Large intestine (tissue), 12 donors: ENCODE results near the gene BOD1L2. TPM values are rescaled to one million over a fixed set of nuclear protein-coding genes. Genes with fewer than 3 reads are reported as not detected.

Experiments
- DNase-seq, 2 donors: peaks; one replicate each; pipeline versions ENCODE4 v3.0.0 to v3.0.0-alpha.2; 2013
- H3K27ac ChIP-seq: one replicate; pipeline ENCODE4 v1.5.1; 2013; ENCODE audit warnings: low read length
- H3K27me3 ChIP-seq: 2 replicates; pipeline ENCODE4 v1.6.1; 2013; ENCODE audit warnings: low read length; ENCODE audit not compliant: control insufficient read depth, insufficient read depth
- H3K36me3 ChIP-seq: 2 replicates; pipeline ENCODE4 v1.6.1; 2013; ENCODE audit warnings: low read length; ENCODE audit not compliant: control insufficient read depth, insufficient read depth
- H3K4me1 ChIP-seq: one replicate; pipeline ENCODE4 v1.6.1; 2013; ENCODE audit warnings: low read length; ENCODE audit not compliant: control insufficient read depth, insufficient read depth
- H3K4me3 ChIP-seq: one replicate; pipeline ENCODE4 v1.5.1; 2013; ENCODE audit warnings: low read length
- H3K9me3 ChIP-seq: one replicate; pipeline ENCODE4 v1.6.1; 2013; ENCODE audit warnings: mild to moderate bottlenecking, low read depth, low read length, moderate library complexity; ENCODE audit not compliant: control insufficient read depth
- WGBS: methylation state at CpG from one replicate; pipeline ENCODE4 v1.1.5; 2013; ENCODE audit warnings: low lambda C conversion rate; ENCODE audit not compliant: insufficient coverage; 5-methylcytosine and 5-hydroxymethylcytosine counted together
- long read RNA-seq, 11 donors: transcript quantifications; one replicate each; lab custom pipeline, GENCODE V29; 2026
- polyA plus RNA-seq: library from polyadenylated mRNA; unstranded; fragments of 120-200 nt; gene quantifications from one replicate; pipeline ENCODE4 v1.2.1, GENCODE V29; 2013

BOD1L2 gene
- not detected for polyA plus RNA-seq
- long read RNA-seq, donor 1: 0 reads
- long read RNA-seq, donor 2: 0 reads
- long read RNA-seq, donor 3: 0 reads
- long read RNA-seq, donor 4: 0 reads
- long read RNA-seq, donor 5: 0 reads
- long read RNA-seq, donor 6: 0 reads
- long read RNA-seq, donor 7: 0 reads
- long read RNA-seq, donor 8: 0 reads
- long read RNA-seq, donor 9: 0 reads
- long read RNA-seq, donor 10: 0 reads
- long read RNA-seq, donor 11: 0 reads

DNA sequence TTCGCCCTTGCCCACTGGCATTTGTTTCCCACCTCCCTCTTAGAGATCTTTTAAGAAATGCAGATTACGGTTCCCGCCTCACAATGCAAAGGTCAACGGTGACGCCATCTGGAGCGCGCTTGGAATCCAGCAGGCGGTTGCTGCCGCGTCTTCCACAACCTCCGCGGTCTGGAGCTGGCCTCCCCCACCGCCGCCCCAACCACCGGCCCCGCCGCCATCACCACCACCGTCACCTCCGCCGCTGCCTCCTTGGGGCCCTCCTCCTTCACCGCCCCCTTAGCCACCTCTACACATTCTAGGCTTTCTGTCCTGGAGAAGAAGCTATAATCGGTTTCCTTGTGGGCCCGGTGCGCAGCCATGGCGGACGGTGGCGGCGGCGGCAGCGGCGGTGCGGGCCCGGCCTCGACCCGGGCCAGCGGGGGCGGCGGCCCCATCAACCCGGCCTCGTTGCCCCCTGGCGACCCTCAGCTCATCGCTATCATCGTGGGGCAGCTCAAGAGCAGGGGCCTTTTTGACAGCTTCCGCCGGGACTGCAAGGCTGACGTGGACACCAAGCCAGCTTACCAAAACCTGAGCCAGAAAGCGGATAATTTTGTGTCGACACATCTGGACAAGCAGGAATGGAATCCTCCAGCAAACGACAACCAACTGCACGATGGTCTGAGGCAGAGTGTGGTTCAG is at the start of gene BOD1L2:
BOD1L2 (plus strand) TSS at position 132 of the 681 bp plus-strand sequence; CDS start at position 358, 226 bp downstream.
- Histone ChIP-seq H3K9me3 (peaks cover 3% of the 10 kb centered on the region), H3K36me3 (no peaks in the 10 kb centered on the region), H3K27ac (no peak within 1 kb of the TSS), H3K27me3 (no peaks in the 10 kb centered on the region), H3K4me3 (no peak within 1 kb of the TSS), H3K4me1 (peaks cover 16% of the 10 kb centered on the region)
- WGBS: 89% methylated on average over 3 of the region's 50 CpGs
- DNase-seq: no peak

DNA sequence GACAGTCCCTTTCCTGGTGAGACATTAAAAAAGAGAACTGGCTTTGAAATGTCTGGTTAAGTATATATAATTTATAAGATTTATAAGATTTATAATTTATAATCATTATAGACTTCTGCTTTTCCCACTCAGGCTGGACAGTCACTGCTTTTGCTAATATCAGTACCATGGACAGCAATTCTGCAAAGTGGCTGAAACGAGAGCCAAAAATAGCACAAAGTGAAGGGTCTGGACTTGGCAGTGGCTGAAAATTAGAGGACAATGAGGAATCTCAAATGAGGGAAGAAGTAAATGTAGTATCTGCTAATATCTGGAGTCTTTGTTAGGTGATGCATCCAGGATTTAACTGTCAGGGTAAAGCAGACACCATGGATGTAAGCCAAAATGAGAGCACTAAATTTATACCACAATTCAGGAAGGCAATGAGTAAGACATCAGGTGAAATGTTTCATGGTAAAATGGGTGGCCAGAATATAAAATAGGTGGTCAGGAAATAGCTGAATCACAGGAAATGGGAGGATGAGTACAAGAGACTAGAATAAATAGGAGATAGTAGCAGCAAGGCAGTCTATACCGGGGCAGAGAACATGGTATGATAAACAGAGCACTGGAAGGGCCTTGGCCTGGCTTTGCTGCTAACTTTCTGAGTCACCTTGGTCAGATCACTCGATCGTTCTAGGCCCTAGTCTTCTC is 39.6 kb upstream of the BOD1L2 start:
- H3K36me3 ChIP-seq: no peaks in the 10 kb centered on the region
- H3K27ac ChIP-seq: no peak overlapping the region
- H3K4me1 ChIP-seq: no peaks in the 10 kb centered on the region
- H3K9me3 ChIP-seq: no peaks in the 10 kb centered on the region
- peaks cover 2% of the 10 kb centered on the region for H3K27me3 ChIP-seq
- peak in 1 of 2 donors; percentile 27 for DNase-seq
- 0% methylated on average over 1 of the region's 4 CpGs for WGBS
- H3K4me3 ChIP-seq: no peak overlapping the region

GRCh38 chr18:57110290-57110689 is 36.6 kb upstream of the BOD1L2 start:
- no CpG with 5 or more reads among the region's 4 CpGs for WGBS
- H3K9me3 ChIP-seq: no peaks in the 10 kb centered on the region
- no peak overlapping the region for H3K27ac ChIP-seq
- peaks cover 2% of the 10 kb centered on the region for H3K27me3 ChIP-seq
- no peak overlapping the region for H3K4me3 ChIP-seq
- no peaks in the 10 kb centered on the region for H3K4me1 ChIP-seq
- H3K36me3 ChIP-seq: no peaks in the 10 kb centered on the region
- DNase-seq: no peak

DNA sequence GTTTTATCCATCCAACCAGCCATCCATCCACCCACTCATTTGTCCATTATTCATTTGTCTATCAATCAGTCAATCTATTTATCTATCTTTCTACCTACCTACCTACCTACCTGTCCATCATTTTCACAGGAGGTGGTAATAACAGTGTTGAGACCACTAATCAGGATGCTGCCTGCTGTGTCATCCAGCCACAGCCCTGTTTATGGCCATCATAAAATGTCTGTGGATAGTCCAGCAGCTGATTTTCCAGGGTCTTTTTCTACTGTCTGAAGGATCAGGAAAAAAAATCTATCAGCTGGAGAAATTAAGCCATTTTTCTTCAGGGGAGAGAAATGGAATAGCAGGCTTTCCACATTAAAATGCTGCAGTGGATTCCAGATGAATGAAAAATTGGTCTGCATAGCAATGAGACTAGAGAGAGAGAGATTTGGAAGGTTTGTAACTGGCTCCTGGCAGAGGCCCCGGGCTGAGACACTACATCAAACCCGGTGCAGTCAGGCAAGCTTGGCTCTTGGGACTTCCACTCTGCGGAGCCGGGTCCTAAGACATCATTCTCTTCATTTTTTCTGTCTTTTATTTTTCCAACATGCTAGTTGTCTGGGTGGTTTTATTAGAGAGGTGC is 33.0 kb upstream of the BOD1L2 start:
- H3K36me3 ChIP-seq: no peaks in the 10 kb centered on the region
- H3K27me3 ChIP-seq: no peaks in the 10 kb centered on the region
- no peak overlapping the region for H3K27ac ChIP-seq
- DNase-seq: peak in 1 of 2 donors; percentile 28
- no peaks in the 10 kb centered on the region for H3K4me1 ChIP-seq
- WGBS: no CpG with 5 or more reads among the region's 4 CpGs
- no peaks in the 10 kb centered on the region for H3K9me3 ChIP-seq
- no peak overlapping the region for H3K4me3 ChIP-seq

- WGBS: 29% methylated on average over 1 of the region's 7 CpGs
- Histone ChIP-seq H3K27ac (no peak overlapping the region), H3K4me3 (no peak overlapping the region), H3K9me3 (no peaks in the 10 kb centered on the region), H3K27me3 (peaks cover 4% of the 10 kb centered on the region), H3K36me3 (no peaks in the 10 kb centered on the region), H3K4me1 (no peaks in the 10 kb centered on the region)
- DNase-seq: no peak
These were observed 30.2 kb upstream of the BOD1L2 start for GRCh38 chr18:57116598-57117132.

DNA sequence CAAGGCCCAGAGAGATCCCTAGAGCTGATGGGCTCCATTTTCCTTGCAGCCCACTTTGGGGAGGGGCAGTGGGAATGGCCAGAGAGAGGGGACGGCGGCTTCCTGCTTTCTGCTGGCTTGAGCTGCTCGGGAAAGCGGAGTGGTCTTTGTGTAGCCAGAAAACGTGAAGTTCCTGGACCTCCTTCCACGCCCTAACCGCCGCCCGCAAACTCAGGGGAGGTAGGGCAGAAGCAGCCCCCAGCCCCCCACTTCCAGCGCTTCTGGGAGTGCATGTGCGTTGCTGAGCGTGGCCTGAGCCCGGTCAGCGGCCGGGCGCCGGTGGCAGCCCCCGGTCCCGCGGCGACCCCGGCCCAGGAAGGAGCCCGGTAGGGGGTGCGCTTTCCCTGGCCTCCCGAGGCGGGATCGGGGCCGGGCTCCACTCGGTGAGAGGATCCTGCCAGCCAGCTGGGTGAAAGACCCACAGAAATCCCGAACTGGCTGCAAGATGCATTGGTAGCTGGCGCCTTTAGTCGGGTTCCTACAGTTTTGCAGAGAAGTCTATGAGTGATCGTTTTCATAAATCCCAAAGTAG is 25.3 kb upstream of the BOD1L2 start:
- peaks cover 15% of the 10 kb centered on the region for H3K27me3 ChIP-seq

GRCh38 chr18:57122936-57123510 is 23.9 kb upstream of the BOD1L2 start:
- no CpG with 5 or more reads among the region's 6 CpGs for WGBS
- DNase-seq: no peak
- Histone ChIP-seq H3K4me3 (no peak overlapping the region), H3K36me3 (no peaks in the 10 kb centered on the region), H3K27ac (no peak overlapping the region), H3K27me3 (peaks cover 15% of the 10 kb centered on the region), H3K9me3 (no peaks in the 10 kb centered on the region), H3K4me1 (no peaks in the 10 kb centered on the region)

More for the DNA sequence above, 25.3 kb upstream of the BOD1L2 start:
- WGBS: no CpG with 5 or more reads among the region's 33 CpGs
- Histone ChIP-seq H3K36me3 (no peaks in the 10 kb centered on the region), H3K4me3 (peak overlapping the region; percentile 20), H3K4me1 (no peaks in the 10 kb centered on the region), H3K9me3 (no peaks in the 10 kb centered on the region), H3K27ac (no peak overlapping the region)
- no peak for DNase-seq

DNA sequence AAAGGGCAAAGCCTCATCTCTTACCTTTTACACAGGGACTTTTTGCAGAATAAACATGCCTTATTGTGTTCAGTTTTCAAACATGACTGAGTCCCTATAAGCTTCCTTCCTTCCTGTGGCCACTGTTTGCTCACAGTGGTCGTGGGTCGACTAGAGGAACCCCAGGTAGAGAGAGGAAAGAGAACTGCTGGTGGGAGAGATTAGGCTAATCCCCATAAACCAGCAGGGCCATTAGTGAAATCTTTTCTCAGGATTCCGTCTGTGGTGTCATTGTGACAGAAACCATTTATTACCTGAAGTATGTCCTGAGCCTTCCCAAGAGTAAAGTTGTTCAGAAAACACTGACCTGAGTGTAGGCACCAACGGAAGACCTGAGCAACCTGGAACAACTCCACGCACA is 21.3 kb upstream of the BOD1L2 start:
- Histone ChIP-seq H3K36me3 (no peaks in the 10 kb centered on the region), H3K27ac (no peak overlapping the region), H3K9me3 (no peaks in the 10 kb centered on the region), H3K27me3 (peaks cover 15% of the 10 kb centered on the region), H3K4me3 (no peak overlapping the region), H3K4me1 (no peaks in the 10 kb centered on the region)
- 40% methylated on average over 1 of the region's 5 CpGs for WGBS
- no peak for DNase-seq

DNA sequence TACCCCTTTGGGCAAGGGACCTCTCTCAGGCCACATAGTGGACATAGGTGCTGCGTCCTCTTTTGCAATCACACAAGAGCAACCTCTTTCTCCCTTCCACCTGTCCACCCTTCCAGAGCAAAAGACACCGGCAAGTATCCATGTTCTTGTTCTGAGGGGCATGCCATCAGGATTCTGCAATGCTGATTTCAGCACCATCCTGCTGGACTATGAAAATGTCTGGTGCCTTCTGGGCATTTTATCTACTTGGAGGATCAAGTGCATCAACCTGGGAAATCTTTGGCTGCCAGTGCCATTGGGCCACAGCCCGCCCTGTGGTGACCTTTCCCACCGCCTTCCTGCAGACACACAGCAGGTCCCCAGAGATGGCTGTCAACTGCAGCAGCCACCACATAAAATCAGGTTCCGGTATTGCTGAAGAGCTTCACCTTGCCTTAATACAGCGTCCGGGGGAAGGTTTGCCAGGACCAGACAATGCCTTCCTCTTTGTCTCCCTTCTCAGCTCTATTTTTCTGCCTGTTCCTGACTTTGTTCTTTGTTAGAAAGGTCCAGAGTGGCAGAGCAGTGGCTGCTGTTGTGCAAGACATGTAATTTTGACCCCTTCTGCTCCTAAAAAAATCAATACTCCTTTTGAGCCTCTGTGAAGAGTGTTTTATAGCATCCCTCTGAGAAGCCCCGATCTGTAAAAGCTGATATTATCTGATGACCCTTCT is 18.5 kb upstream of the BOD1L2 start:
- WGBS: 20% methylated on average over 1 of the region's 8 CpGs
- H3K4me1 ChIP-seq: peaks cover under 1% of the 10 kb centered on the region
- H3K4me3 ChIP-seq: no peak overlapping the region
- no peaks in the 10 kb centered on the region for H3K9me3 ChIP-seq
- no peaks in the 10 kb centered on the region for H3K36me3 ChIP-seq
- no peak overlapping the region for H3K27ac ChIP-seq
- no peak for DNase-seq
- H3K27me3 ChIP-seq: peaks cover 1% of the 10 kb centered on the region
